Hematopoietic multipotent progenitor cell treated with erythropoietin and hydrocortisone succinate and interleukin-3 and kit ligand, for 6 days (in vitro differentiated cells): ENCODE measurements around the gene AFF2.
A peak's percentile ranks its signal among the peaks of the same experiment; 100 is the strongest.

Experiments
- DNase-seq: peaks from one replicate; pipeline ENCODE4 v3.0.0-alpha.2; 2015

Gene AFF2

GRCh38 chrX:148500423-148501385, at the start of gene AFF2:
AFF2 (plus strand) TSS chrX:148500617; CDS start chrX:148501098, 481 bp downstream.
- DNase-seq: peak; percentile 55

GRCh38 chrX:148457279-148457678, 43.1 kb upstream of the AFF2 start:
- DNase-seq: no peak

- no peak for DNase-seq
These were observed 41.1 kb upstream of the AFF2 start for GRCh38 chrX:148459343-148459742.

- DNase-seq: peak; percentile 2
These were observed 34.1 kb upstream of the AFF2 start for GRCh38 chrX:148466292-148466691.

GRCh38 chrX:148470324-148470723, 30.1 kb upstream of the AFF2 start:
- no peak for DNase-seq

GRCh38 chrX:148474030-148474429, 26.4 kb upstream of the AFF2 start:
- DNase-seq: no peak

GRCh38 chrX:148492057-148492456, 8.4 kb upstream of the AFF2 start:
- DNase-seq: no peak

GRCh38 chrX:148495176-148495575, 5.2 kb upstream of the AFF2 start:
- peak; percentile 29 for DNase-seq

- no peak for DNase-seq
These were observed 2.4 kb upstream of the AFF2 start for GRCh38 chrX:148498067-148498466.

- DNase-seq: no peak
These were observed 587 bp upstream of the AFF2 start for GRCh38 chrX:148499638-148500422.

GRCh38 chrX:148501386-148502066, 1.1 kb downstream of the AFF2 start:
- peak; percentile 11 for DNase-seq

GRCh38 chrX:148504506-148504905, 4.1 kb downstream of the AFF2 start:
- no peak for DNase-seq

GRCh38 chrX:148507418-148507817, 7.0 kb downstream of the AFF2 start:
- no peak for DNase-seq

GRCh38 chrX:148512453-148512852, 12.0 kb downstream of the AFF2 start:
- no peak for DNase-seq

GRCh38 chrX:148513661-148514060, 13.2 kb downstream of the AFF2 start:
- DNase-seq: no peak

- peak; percentile 30 for DNase-seq
These were observed 16.8 kb downstream of the AFF2 start for GRCh38 chrX:148517176-148517575.

- DNase-seq: no peak
These were observed 21.6 kb downstream of the AFF2 start for GRCh38 chrX:148522006-148522405.

GRCh38 chrX:148523303-148524080, 23.1 kb downstream of the AFF2 start:
- no peak for DNase-seq

- DNase-seq: peak; percentile 52
These were observed 30.2 kb downstream of the AFF2 start for GRCh38 chrX:148530464-148531077.

- DNase-seq: no peak
These were observed 33.9 kb downstream of the AFF2 start for GRCh38 chrX:148534291-148534690.

GRCh38 chrX:148535639-148536038, 35.2 kb downstream of the AFF2 start:
- DNase-seq: no peak

- no peak for DNase-seq
These were observed 36.5 kb downstream of the AFF2 start for GRCh38 chrX:148536961-148537360.
